H1 (cell line): ENCODE measurements around the gene MTARC2. TPM values are rescaled to one million over a fixed set of nuclear protein-coding genes. Genes with fewer than 3 reads are reported as not detected.

Experiments used
- CTCF ChIA-PET: fragments of 300-600 bp; sonication (Branson Sonifier 250); formaldehyde crosslinking; loops from one replicate; lab custom pipeline; 2021; ENCODE audit not compliant: partially characterized antibody; lab: Charles Lee
- POLR2A ChIA-PET: fragments of 300-600 bp; sonication (Branson Sonifier 250); formaldehyde crosslinking; loops from one replicate; lab custom pipeline; 2021; ENCODE audit warnings: inconsistent platforms; ENCODE audit not compliant: partially characterized antibody; lab: Charles Lee
- DNase-seq, 2 experiments: peaks; one replicate each; pipeline versions ENCODE4 v3.0.0 to v3.0.0-alpha.2; 2010 to 2022; ENCODE audit warnings: low spot score in 2 of 2, low read depth in 1 of 2, mixed read lengths in 1 of 2
- FAIRE-seq: peaks from 2 replicates; lab custom pipeline; 2011; peaks lifted over from hg19 to GRCh38; lab: Jason Lieb, UNC
- H2AFZ ChIP-seq: 2 replicates; pipeline ENCODE4 v1.8.1; 2012; ENCODE audit warnings: low read length, inconsistent platforms
- H2AK5ac ChIP-seq: 2 replicates; pipeline ENCODE4 v1.6.1; 2013; ENCODE audit warnings: low read depth, low read length
- H2BK120ac ChIP-seq: replicated peaks from 2 replicates; pipeline ENCODE3; 2013; ENCODE audit warnings: low read depth, low read length, inconsistent platforms
- H2BK12ac ChIP-seq: 2 replicates; pipeline ENCODE4 v1.6.1; 2013; ENCODE audit warnings: low read depth, low read length
- H2BK15ac ChIP-seq: 2 replicates; pipeline ENCODE4 v1.6.1; 2013; ENCODE audit warnings: low read length
- H2BK20ac ChIP-seq: 2 replicates; pipeline ENCODE4 v1.6.1; 2013; ENCODE audit warnings: low read length
- H2BK5ac ChIP-seq: 2 replicates; pipeline ENCODE4 v1.6.1; 2013; ENCODE audit warnings: low read depth, low read length
- H3K14ac ChIP-seq: 2 replicates; pipeline ENCODE4 v1.6.1; 2013; ENCODE audit warnings: inconsistent platforms; ENCODE audit not compliant: insufficient read length
- H3K18ac ChIP-seq: 2 replicates; pipeline ENCODE4 v1.6.1; 2013; ENCODE audit warnings: low read length; ENCODE audit errors: extremely low read depth
- H3K23ac ChIP-seq: 2 replicates; pipeline ENCODE4 v1.6.1; 2013; ENCODE audit warnings: inconsistent platforms; ENCODE audit not compliant: insufficient read length
- H3K23me2 ChIP-seq: 2 replicates; pipeline ENCODE4 v1.6.1; 2013; ENCODE audit warnings: low read depth, low read length
- H3K27ac ChIP-seq: 2 replicates; pipeline ENCODE4 v1.6.1; 2011; ENCODE audit warnings: low read depth, low read length, inconsistent platforms
- H3K27me3 ChIP-seq, 4 experiments: replicated peaks in 1 of 4; 1 replicate in 1 of 4; 2 replicates in 3 of 4; pipeline versions ENCODE4 v1.6.1 to v1.8.1; 2011 to 2013; ENCODE audit warnings: low read length in 3 of 4, mild to moderate bottlenecking in 3 of 4, inconsistent platforms in 2 of 4, mixed read lengths in 2 of 4, moderate library complexity in 1 of 4; ENCODE audit not compliant: control insufficient read depth in 3 of 4, insufficient read depth in 3 of 4; ENCODE audit errors: extremely low read depth in 1 of 4
- H3K36me3 ChIP-seq, 4 experiments: 2 replicates each; pipeline versions ENCODE4 v1.6.1 to v1.8.1; 2011 to 2013; ENCODE audit warnings: mild to moderate bottlenecking in 4 of 4, low read length in 3 of 4, moderate library complexity in 2 of 4, control low read depth in 1 of 4, inconsistent platforms in 1 of 4; ENCODE audit not compliant: insufficient read depth in 4 of 4, control insufficient read depth in 2 of 4
- H3K4ac ChIP-seq: replicated peaks from 2 replicates; pipeline ENCODE3; 2013; ENCODE audit warnings: low read length, low read depth, mixed read lengths, inconsistent platforms; ENCODE audit not compliant: insufficient read length
- H3K4me1 ChIP-seq, 4 experiments: replicated peaks in 1 of 4; 1 replicate in 1 of 4; 2 replicates in 3 of 4; pipeline versions ENCODE4 v1.6.1 to v1.8.1; 2011 to 2013; ENCODE audit warnings: low read length in 3 of 4, inconsistent platforms in 2 of 4, mixed read lengths in 1 of 4; ENCODE audit not compliant: insufficient read depth in 4 of 4, control insufficient read depth in 3 of 4
- H3K4me2 ChIP-seq, 2 experiments: 2 replicates each; pipeline versions ENCODE4 v1.6.1 to v1.8.1; 2011 to 2013; ENCODE audit warnings: low read depth in 2 of 2, low read length in 2 of 2, control low read depth in 1 of 2, inconsistent platforms in 1 of 2, mild to moderate bottlenecking in 1 of 2; ENCODE audit not compliant: insufficient read depth in 1 of 2
- H3K4me3 ChIP-seq, 4 experiments: fragments of 200-600, 300-600 bp in 1 of 4; sonication (generic), shearing (Covaris generic), sonication (Bioruptor Twin) in 1 of 4; 2 replicates each; pipeline versions ENCODE4 v1.5.1 to v1.8.1; 2011 to 2016; ENCODE audit warnings: low read length in 4 of 4, low read depth in 3 of 4, control low read depth in 2 of 4, inconsistent platforms in 2 of 4, mild to moderate bottlenecking in 2 of 4, mixed read lengths in 1 of 4, moderate library complexity in 1 of 4; ENCODE audit not compliant: insufficient read depth in 2 of 4; ENCODE audit errors: extremely low read depth in 1 of 4
- H3K56ac ChIP-seq: replicated peaks from 2 replicates; pipeline ENCODE3; 2013; ENCODE audit warnings: low read depth, mild to moderate bottlenecking, mixed read lengths, low read length, inconsistent platforms; ENCODE audit not compliant: insufficient read length
- H3K79me1 ChIP-seq: 2 replicates; pipeline ENCODE4 v1.6.1; 2013; ENCODE audit warnings: low read depth, low read length, control low read depth
- H3K79me2 ChIP-seq, 2 experiments: 2 replicates each; pipeline versions ENCODE4 v1.6.1 to v1.8.1; 2012 to 2013; ENCODE audit warnings: low read length in 2 of 2, mild to moderate bottlenecking in 2 of 2, inconsistent platforms in 1 of 2; ENCODE audit not compliant: insufficient read depth in 2 of 2, control insufficient read depth in 1 of 2
- H3K9ac ChIP-seq, 4 experiments: replicated peaks in 1 of 4; 1 replicate in 1 of 4; 2 replicates in 3 of 4; pipeline versions ENCODE4 v1.6.1 to v1.8.1; 2011 to 2013; ENCODE audit warnings: low read depth in 3 of 4, low read length in 3 of 4, control low read depth in 2 of 4, mild to moderate bottlenecking in 2 of 4, moderate library complexity in 2 of 4, inconsistent platforms in 1 of 4; ENCODE audit errors: extremely low read depth in 1 of 4
- H3K9me3 ChIP-seq, 2 experiments: 2 replicates each; pipeline versions ENCODE4 v1.6.1 to v1.8.1; 2012 to 2013; ENCODE audit warnings: mild to moderate bottlenecking in 2 of 2, moderate library complexity in 2 of 2, control low read depth in 1 of 2, inconsistent platforms in 1 of 2, low read depth in 1 of 2, low read length in 1 of 2, mixed read lengths in 1 of 2; ENCODE audit not compliant: insufficient read depth in 2 of 2
- H4K20me1 ChIP-seq, 2 experiments: replicated peaks in 1 of 2; 2 replicates each; pipeline versions ENCODE3 to v1.8.1; 2011 to 2013; ENCODE audit warnings: inconsistent platforms in 2 of 2, low read length in 2 of 2, mild to moderate bottlenecking in 1 of 2; ENCODE audit not compliant: insufficient read depth in 2 of 2, control insufficient read depth in 1 of 2
- H4K5ac ChIP-seq: 2 replicates; pipeline ENCODE4 v1.6.1; 2013; ENCODE audit warnings: low read length, low read depth, mixed read lengths, inconsistent platforms; ENCODE audit not compliant: insufficient read length
- H4K8ac ChIP-seq: 2 replicates; pipeline ENCODE4 v1.8.0; 2013; ENCODE audit warnings: mild to moderate bottlenecking, moderate library complexity, low read length, inconsistent platforms; ENCODE audit not compliant: insufficient read depth; ENCODE audit errors: extremely low read depth
- H4K91ac ChIP-seq: replicated peaks from 2 replicates; pipeline ENCODE3; 2013; ENCODE audit warnings: low read length, mixed read lengths, inconsistent platforms; ENCODE audit not compliant: insufficient read length
- CTCF ChIP-seq, 3 experiments: IDR thresholded peaks; 1 replicate in 2 of 3; 2 replicates in 1 of 3; pipeline versions ENCODE4 v1.5.1 to v1.6.1; 2011; ENCODE audit warnings: low read length in 3 of 3, mild to moderate bottlenecking in 3 of 3, inconsistent platforms in 2 of 3, low read depth in 1 of 3, moderate library complexity in 1 of 3; ENCODE audit not compliant: insufficient read depth in 1 of 3; ENCODE audit errors: control extremely low read depth in 1 of 3
- SP2 ChIP-seq: IDR thresholded peaks from 2 replicates; pipeline ENCODE4 v1.6.1; 2012; ENCODE audit warnings: mild to moderate bottlenecking, low read length, inconsistent platforms
- YY1 ChIP-seq: IDR thresholded peaks from 2 replicates; pipeline ENCODE4 v1.6.1; 2011; ENCODE audit warnings: low read depth, mild to moderate bottlenecking, low read length
- WGBS, 2 experiments: shearing (Covaris generic) in 1 of 2; methylation state at CpG; one replicate each; pipeline versions ENCODE4 v1.1.6 to v1.1.7; 2013 to 2015; ENCODE audit warnings: low lambda C conversion rate in 2 of 2, mixed read lengths in 2 of 2, inconsistent platforms in 1 of 2, low coverage in 1 of 2, missing lambda C conversion rate in 1 of 2; ENCODE audit not compliant: insufficient replicate concordance in 2 of 2, insufficient coverage in 1 of 2, insufficient read length in 1 of 2; ENCODE audit errors: extremely low coverage in 1 of 2, missing lambda C conversion rate in 1 of 2; 5-methylcytosine and 5-hydroxymethylcytosine counted together
- polyA plus RNA-seq, 7 experiments: library from polyadenylated mRNA; depleted of rRNA in 3 of 7; stranded (reverse) in 5 of 7; unstranded in 2 of 7; fragments of >200 nt in 5 of 7; fragments of 200-250 nt in 2 of 7; gene quantifications; 1 replicate in 5 of 7; 2 replicates in 1 of 7; 4 replicates in 1 of 7; pipeline versions ENCODE4 v1.2.1 to v1.2.3, GENCODE V29; 2011 to 2013; ENCODE audit warnings: missing spikeins in 2 of 7, mixed read lengths in 2 of 7
- total RNA-seq: library from RNA; stranded (reverse); fragmentation: NEBNext Ultra II Directional; extraction: Animal tissue kit (Norgen Biotek cat#: 25700); gene quantifications from 2 replicates; pipeline ENCODE4 v1.2.1, GENCODE V29; 2021

MTARC2 gene
- total and polyA plus RNA-seq, 2 of the 8 experiments (the other 6 are each of a cell fraction or from before 2014, with no cell fraction given) = 7.2 to 7.9 TPM

DNA sequence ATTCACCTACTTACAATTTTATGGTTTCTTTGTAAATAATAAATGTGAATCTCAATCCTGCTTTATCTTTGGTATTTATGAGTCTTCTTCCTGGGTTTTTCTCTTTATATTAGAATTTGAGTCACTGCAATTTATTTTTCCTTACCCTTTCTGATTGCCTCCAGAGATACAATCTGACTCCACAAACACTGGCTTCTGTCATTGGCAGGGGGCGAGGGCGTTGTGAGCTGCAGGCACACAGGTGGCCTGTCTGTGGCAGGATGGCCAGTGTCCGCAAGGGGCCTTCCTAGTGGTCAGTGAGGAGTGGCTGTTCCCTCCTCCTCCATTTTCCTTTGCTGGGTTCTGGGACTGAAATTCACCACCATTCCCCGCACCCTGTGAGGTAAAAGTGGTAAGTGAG lies 36.6 kb downstream of the MTARC2 start:
- no peak overlapping the region for H2BK15ac ChIP-seq
- H3K27ac ChIP-seq = no peak overlapping the region
- peaks cover 0 to 3% of the 10 kb centered on the region in 2 experiments for H4K20me1 ChIP-seq
- no peak overlapping the region for H2BK12ac ChIP-seq
- H3K79me1 ChIP-seq = peaks cover 3% of the 10 kb centered on the region
- H3K18ac ChIP-seq = no peak overlapping the region
- peak overlapping the region in 1 of 2 experiments; percentile 92; a peak in 1 of 4 replicates for H3K4me2 ChIP-seq
- peaks cover 9% of the 10 kb centered on the region; the same call in 1 of the 2 replicates for H3K23me2 ChIP-seq
- no peak overlapping the region for H3K23ac ChIP-seq
- H4K8ac ChIP-seq = no peak overlapping the region
- ChIA-PET CTCF (interaction anchor here (1.0 to 8.2 kb wide), 9 partner anchors 8 to 504 kb away, joined by 3 to 96 read pairs (median 7); partner anchors contain the start of gene MTARC2), POLR2A (interaction anchor here (1.2 to 5.9 kb wide), 4 partner anchors 34 to 950 kb away, joined by 3 to 70 read pairs (median 20); partner anchors contain the start of gene MTARC2)
- no peak overlapping the region for H3K4me3 ChIP-seq
- no peak overlapping the region for H2AK5ac ChIP-seq
- H2AFZ ChIP-seq = no peak overlapping the region
- 0 out of 2 replicates have a peak, but pooled peaks have one; percentile 29 for TF ChIP-seq YY1
- TF ChIP-seq SP2 = no peak
- peak in 1 of 3 experiments; percentile 3; a peak in 1 of 4 replicates for TF ChIP-seq CTCF (IDR thresholded peaks at IDR 0.05; ENCODE audit: control extremely low read depth in 1 of 3, insufficient read depth in 1 of 3, low read depth in 1 of 3, low read length in 3 of 3)
- FAIRE-seq (no peak), DNase-seq (no peak)
- no peak overlapping the region for H4K5ac ChIP-seq
- H3K27me3 ChIP-seq = no peaks in the 10 kb centered on the region
- no peak overlapping the region for H3K9ac ChIP-seq
- no peak overlapping the region for H4K91ac ChIP-seq
- H2BK5ac ChIP-seq = no peak overlapping the region
- H3K14ac ChIP-seq = no peak overlapping the region
- H2BK20ac ChIP-seq = no peak overlapping the region; the same call in 1 of the 2 replicates
- H3K9me3 ChIP-seq = no peaks in the 10 kb centered on the region
- H3K79me2 ChIP-seq = peaks cover 0 to 14% of the 10 kb centered on the region in 2 experiments; a peak in 2 of 4 replicates
- peaks cover 4 to 14% (median 11%) of the 10 kb centered on the region in 4 experiments for H3K4me1 ChIP-seq
- H2BK120ac ChIP-seq = no peak overlapping the region
- no peaks in the 10 kb centered on the region; a peak in 1 of 8 replicates for H3K36me3 ChIP-seq
- H3K56ac ChIP-seq = no peak overlapping the region
- H3K4ac ChIP-seq = no peak overlapping the region
- WGBS, 2 experiments = 85% methylated on average over 4 of the region's 4 CpGs; no CpG with 5 or more reads in 1 of the 2 experiments
